Lung microvascular endothelial cell (primary cell): ENCODE measurements around the gene PAX5. TPM values are rescaled to one million over a fixed set of nuclear protein-coding genes. Genes with fewer than 3 reads are reported as not detected.

Source experiments
- DNase-seq, 2 donors: peaks; one replicate each; pipeline versions ENCODE4 v3.0.0 to v3.0.0-alpha.2; 2010; ENCODE audit warnings: low read depth in 2 of 2
- total RNA-seq: library from RNA; depleted of rRNA; stranded (reverse); fragments of >200 nt; gene quantifications from 2 replicates; pipeline ENCODE4 v1.2.1, GENCODE V29; 2014

The PAX5 gene
- total RNA-seq, 1 donor from 2014 or later, result not detected

- peak in 1 of 2 donors; percentile 31 for DNase-seq
Observed at GRCh38 chr9:36934478-36935065, 99.5 kb downstream of the PAX5 start.

GRCh38 chr9:36933676-36934215 lies 100.3 kb downstream of the PAX5 start:
- DNase-seq, result no peak

- DNase-seq, result no peak
Observed at GRCh38 chr9:36932198-36932597, 101.9 kb downstream of the PAX5 start.

GRCh38 chr9:36930941-36931340 lies 103.1 kb downstream of the PAX5 start:
- no peak for DNase-seq

- DNase-seq, result no peak
Observed at GRCh38 chr9:36929350-36929675, 104.8 kb downstream of the PAX5 start.

GRCh38 chr9:36928670-36929349 lies 105.3 kb downstream of the PAX5 start:
- DNase-seq, result peak; percentile 54 to 65

GRCh38 chr9:36928210-36928609 lies 105.9 kb downstream of the PAX5 start:
- no peak for DNase-seq

- DNase-seq, result no peak
Observed at GRCh38 chr9:36924757-36925432, 109.2 kb downstream of the PAX5 start.

GRCh38 chr9:36924071-36924470 lies 110.0 kb downstream of the PAX5 start:
- peak in 1 of 2 donors; percentile 78 for DNase-seq

GRCh38 chr9:36923025-36923625 lies 110.9 kb downstream of the PAX5 start:
- no peak for DNase-seq

GRCh38 chr9:36922548-36922947 lies 111.5 kb downstream of the PAX5 start:
- DNase-seq, result no peak

GRCh38 chr9:36914212-36914577 lies 119.9 kb downstream of the PAX5 start:
- no peak for DNase-seq

- DNase-seq, result no peak
Observed at GRCh38 chr9:36913393-36914211, 120.5 kb downstream of the PAX5 start.

- no peak for DNase-seq
Observed at GRCh38 chr9:36912620-36913019, 121.4 kb downstream of the PAX5 start.

GRCh38 chr9:36911601-36912412 lies 122.3 kb downstream of the PAX5 start:
- no peak for DNase-seq

GRCh38 chr9:36911037-36911436 lies 123.0 kb downstream of the PAX5 start:
- no peak for DNase-seq

GRCh38 chr9:36906492-36906891 lies 127.6 kb downstream of the PAX5 start:
- DNase-seq, result no peak

- DNase-seq, result no peak
Observed at GRCh38 chr9:36905101-36906066, 128.7 kb downstream of the PAX5 start.
